HFF-Myc (cell line): ENCODE results near the gene GRAMD1C.
"Not testable (repeated sequence)": the region's sequence is repeated elsewhere in the genome, so short reads cannot be mapped to it uniquely, and the experiment has no call there.

Experiments used
- DNase-seq: peaks from one replicate; pipeline ENCODE4 v3.0.0-alpha.2; 2011; ENCODE audit warnings: low read depth; ENCODE audit errors: extremely low read depth
- H3K4me3 ChIP-seq: replicated peaks from 2 replicates; pipeline ENCODE4 v1.5.1; 2011; ENCODE audit warnings: low read depth, mild to moderate bottlenecking, control low read depth, low read length
- CTCF ChIP-seq: IDR thresholded peaks from 2 replicates; pipeline ENCODE4 v1.5.1; 2012; ENCODE audit warnings: mild to moderate bottlenecking, low read depth, low read length, control low read depth; ENCODE audit errors: missing control alignments

Gene GRAMD1C

DNA sequence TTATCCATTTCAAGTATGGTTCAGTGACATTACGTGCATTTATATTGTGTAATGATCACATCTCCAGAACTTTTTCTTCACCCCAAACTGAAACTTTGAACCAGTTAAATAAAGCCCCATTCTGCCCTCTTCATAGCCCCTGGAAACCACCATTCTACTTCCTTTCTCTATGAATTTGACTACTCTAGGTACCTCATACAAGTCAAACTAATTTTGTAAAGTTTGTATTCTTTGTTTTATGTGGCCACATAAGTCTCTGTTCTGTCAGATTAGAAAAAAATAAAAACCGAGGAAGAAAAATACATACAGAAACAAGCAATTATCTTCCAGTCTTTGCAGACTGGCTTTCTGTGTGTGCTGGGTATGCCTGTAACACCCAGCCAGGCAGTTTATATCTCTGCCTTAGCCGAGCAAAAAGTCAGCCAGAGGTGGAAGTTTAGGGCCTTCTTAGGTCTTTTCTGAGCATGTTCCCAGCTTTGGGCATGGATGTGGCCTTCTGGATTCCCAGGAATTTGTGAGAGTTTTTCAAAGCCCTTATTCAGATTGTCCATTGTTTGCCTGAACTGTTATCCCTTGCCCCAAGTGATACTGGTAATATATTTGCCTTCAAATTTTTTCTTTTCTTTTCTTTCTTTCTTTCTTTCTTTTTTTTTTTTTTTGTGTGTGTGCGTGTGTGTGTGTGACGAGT, 6.0 kb upstream of the GRAMD1C start:
- H3K4me3 ChIP-seq = no peak overlapping the region
- no peak for TF ChIP-seq CTCF
- no peak for DNase-seq

GRCh38 chr3:113834983-113835382, 3.6 kb upstream of the GRAMD1C start:
- TF ChIP-seq CTCF = no peak
- no peak for DNase-seq

GRCh38 chr3:113839551-113839950, 963 bp downstream of the GRAMD1C start:
- TF ChIP-seq CTCF = no peak
- peak overlapping the region; percentile 61 for H3K4me3 ChIP-seq
- no peak for DNase-seq

More at GRCh38 chr3:113834983-113835382, 3.6 kb upstream of the GRAMD1C start:
- H3K4me3 ChIP-seq = no peak overlapping the region

GRCh38 chr3:113844622-113845222, 6.1 kb downstream of the GRAMD1C start:
- no peak for DNase-seq
- TF ChIP-seq CTCF = peak; percentile 34
- H3K4me3 ChIP-seq = no peak overlapping the region

- H3K4me3 ChIP-seq = no peak overlapping the region
- no peak for DNase-seq
- TF ChIP-seq CTCF = no peak
These were observed 8.7 kb downstream of the GRAMD1C start for GRCh38 chr3:113847247-113847646.

GRCh38 chr3:113847664-113848461, 9.3 kb downstream of the GRAMD1C start:
- no peak overlapping the region for H3K4me3 ChIP-seq
- TF ChIP-seq CTCF = no peak
- DNase-seq = no peak

DNA sequence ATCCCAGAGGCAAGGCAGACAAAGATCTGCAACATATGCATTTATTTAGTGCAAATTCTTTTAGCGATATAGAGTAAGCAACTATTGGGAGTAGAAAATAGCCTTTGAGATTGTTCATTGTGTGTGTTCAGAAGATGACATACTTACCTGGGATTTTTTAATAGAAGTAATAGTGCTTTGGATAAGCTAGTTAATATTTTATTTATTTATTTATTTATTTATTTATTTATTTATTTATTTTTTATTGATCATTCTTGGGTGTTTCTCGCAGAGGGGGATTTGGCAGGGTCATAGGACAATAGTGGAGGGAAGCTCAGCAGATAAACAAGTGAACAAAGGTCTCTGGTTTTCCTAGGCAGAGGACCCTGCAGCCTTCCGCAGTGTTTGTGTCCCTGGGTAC, 10.5 kb downstream of the GRAMD1C start:
- not testable (repeated sequence) for H3K4me3 ChIP-seq, DNase-seq

- H3K4me3 ChIP-seq, DNase-seq: not testable (repeated sequence)
These were observed 11.3 kb downstream of the GRAMD1C start for GRCh38 chr3:113849841-113850240.

DNA sequence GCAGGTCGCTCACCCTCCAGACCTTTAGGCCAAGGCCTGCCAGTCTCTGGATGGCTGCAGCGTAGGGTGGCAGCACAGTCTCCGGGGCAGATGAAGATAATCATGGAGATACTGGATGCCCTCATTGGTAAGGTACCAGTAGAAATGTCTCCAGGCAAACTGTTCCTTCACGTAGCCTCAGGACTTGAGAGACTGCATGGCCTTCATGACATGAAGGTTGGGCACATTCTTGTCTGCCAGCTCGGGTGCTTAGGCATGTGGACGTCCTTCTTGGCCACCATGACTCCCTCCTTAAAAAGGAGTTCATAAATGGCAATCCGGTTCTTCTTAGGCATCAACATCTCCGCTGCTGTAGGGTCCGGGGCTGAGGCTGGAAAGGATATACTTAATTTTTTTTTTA, 11.8 kb downstream of the GRAMD1C start:
- H3K4me3 ChIP-seq, DNase-seq: not testable (repeated sequence)
